Measurements from ENCODE around the gene RRP15. TPM values are rescaled to one million over a fixed set of nuclear protein-coding genes. Genes with fewer than 3 reads are reported as not detected.

The RRP15 gene
- total and polyA plus RNA-seq, 10 donors = 2.2 to 22.7 (median 10.6) TPM

GRCh38 chr1:218348628-218349071 is 63.6 kb downstream of the RRP15 start:
- Histone ChIP-seq H3K27ac (peak overlapping the region in 7 of 8 donors; percentile 11 to 81 (median 60)), H3K4me3 (peak overlapping the region in 5 of 8 donors; percentile 4 to 79 (median 13)), H3K4me1 (peaks cover 14 to 82% (median 59%) of the 10 kb centered on the region in 6 donors), H3K27me3 (replicated peaks in 1 of 7) (peaks cover 0 to 32% (median 6%) of the 10 kb centered on the region in 7 donors), H3K36me3 (no peaks in the 10 kb centered on the region), H3K9me3 (no peaks in the 10 kb centered on the region)
- DNase-seq = no peak
- 77 to 94% (median 81%) methylated on average over 3 of the region's 3 CpGs for WGBS, 5 donors
- intact Hi-C loops (cut with DNase I; ENCODE audit: low total_unique reads) = loop anchor here (10.0 kb wide), 1 partner anchor 176 kb away; no protein-coding TSS in a partner anchor
- TF ChIP-seq POLR2A (IDR thresholded peaks at IDR 0.05) = no peak
- TF ChIP-seq CTCF (IDR thresholded peaks at IDR 0.05 in 8 of 11, conservative IDR thresholded peaks at IDR 0.05 in 3 of 11) = no peak
- TF ChIP-seq POLR2AphosphoS5 (IDR thresholded peaks at IDR 0.05) = no peak

DNA sequence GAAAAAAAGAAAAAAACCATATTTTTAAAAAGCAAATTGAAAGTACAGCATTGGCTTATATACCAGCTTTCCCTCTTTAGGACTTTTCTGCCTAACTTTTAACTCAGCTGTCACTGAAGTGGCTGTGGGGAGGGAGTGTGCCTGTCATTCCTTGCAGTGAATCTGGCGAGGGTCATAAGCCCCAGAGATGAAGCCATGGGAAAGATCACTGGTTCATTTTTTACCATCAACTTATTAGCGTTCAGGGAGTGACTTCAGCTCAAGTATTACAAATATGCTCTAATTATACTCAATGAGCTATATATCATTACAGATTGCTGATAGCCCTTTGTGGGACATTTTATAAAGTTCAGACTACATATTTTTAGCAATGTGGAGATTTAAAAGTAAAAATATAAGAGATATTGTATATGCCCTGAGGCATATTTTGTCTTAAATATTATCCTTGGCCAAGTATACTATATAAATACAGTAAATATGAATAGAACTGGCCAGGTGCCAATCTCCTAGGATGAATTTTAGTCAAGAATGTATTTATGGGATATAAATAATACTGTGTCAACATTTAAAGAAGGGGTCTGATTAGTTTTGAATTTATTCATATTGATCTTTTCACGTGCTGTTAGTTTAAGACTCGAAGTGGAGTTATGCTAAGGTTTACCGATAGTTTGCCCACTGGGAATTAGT is 64.4 kb downstream of the RRP15 start:
- H3K4me1 ChIP-seq = peaks cover 14 to 79% (median 59%) of the 10 kb centered on the region in 6 donors
- H3K9me3 ChIP-seq = no peaks in the 10 kb centered on the region
- H3K27ac ChIP-seq = peak overlapping the region in 7 of 8 donors; percentile 30 to 81 (median 60)
- 71 to 80% (median 79%) methylated on average over 5 of the region's 5 CpGs for WGBS, 5 donors
- H3K27me3 ChIP-seq (replicated peaks in 1 of 7) = peaks cover 0 to 32% (median 3%) of the 10 kb centered on the region in 7 donors
- TF ChIP-seq POLR2A (IDR thresholded peaks at IDR 0.05) (no peak), POLR2AphosphoS5 (IDR thresholded peaks at IDR 0.05) (no peak), CTCF (IDR thresholded peaks at IDR 0.05 in 8 of 11, conservative IDR thresholded peaks at IDR 0.05 in 3 of 11) (no peak)
- DNase-seq = no peak
- no peaks in the 10 kb centered on the region for H3K36me3 ChIP-seq
- intact Hi-C loops (cut with DNase I; ENCODE audit: low total_unique reads) = loop anchor here (10.0 kb wide), 1 partner anchor 175 kb away; no protein-coding TSS in a partner anchor
- H3K4me3 ChIP-seq = peak overlapping the region in 2 of 8 donors; percentile 1 to 14

DNA sequence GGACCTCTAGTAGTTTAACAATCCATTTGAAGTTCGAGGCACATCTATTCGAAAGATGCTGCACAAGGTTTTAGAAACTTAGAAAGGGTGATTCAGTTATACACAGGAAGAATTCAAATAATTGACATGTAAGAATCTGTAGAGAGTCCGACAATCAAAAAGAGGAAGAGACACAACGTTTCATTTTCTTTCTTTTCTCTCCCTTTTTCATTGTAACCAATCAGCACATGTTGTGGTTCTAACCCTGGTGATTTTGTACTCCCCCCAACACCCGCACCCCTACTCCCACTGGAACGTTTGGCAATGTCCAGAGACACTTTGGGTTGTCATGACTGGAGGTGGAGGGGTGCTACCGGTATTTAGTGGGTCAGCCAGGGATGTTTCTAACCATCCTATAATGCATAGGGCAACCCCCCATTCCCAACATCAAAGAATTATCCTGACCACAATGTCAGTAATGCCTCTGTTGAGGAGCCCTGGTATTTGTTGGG is 65.0 kb downstream of the RRP15 start:
- intact Hi-C loops (cut with DNase I; ENCODE audit: low total_unique reads) = no loop called here
- Histone ChIP-seq H3K9me3 (no peaks in the 10 kb centered on the region), H3K4me3 (peak overlapping the region in 1 of 8 donors; percentile 14), H3K36me3 (no peaks in the 10 kb centered on the region), H3K27ac (peak overlapping the region in 6 of 8 donors; percentile 1 to 81 (median 72)), H3K27me3 (replicated peaks in 1 of 7) (peaks cover 0 to 27% (median 0%) of the 10 kb centered on the region in 7 donors), H3K4me1 (peaks cover 10 to 73% (median 54%) of the 10 kb centered on the region in 6 donors)
- WGBS, 5 donors = 37 to 49% (median 38%) methylated on average over 7 of the region's 7 CpGs
- TF ChIP-seq POLR2AphosphoS5 (IDR thresholded peaks at IDR 0.05) = no peak
- TF ChIP-seq CTCF (IDR thresholded peaks at IDR 0.05 in 8 of 11, conservative IDR thresholded peaks at IDR 0.05 in 3 of 11) = no peak
- no peak for TF ChIP-seq POLR2A (IDR thresholded peaks at IDR 0.05)
- DNase-seq = no peak

DNA sequence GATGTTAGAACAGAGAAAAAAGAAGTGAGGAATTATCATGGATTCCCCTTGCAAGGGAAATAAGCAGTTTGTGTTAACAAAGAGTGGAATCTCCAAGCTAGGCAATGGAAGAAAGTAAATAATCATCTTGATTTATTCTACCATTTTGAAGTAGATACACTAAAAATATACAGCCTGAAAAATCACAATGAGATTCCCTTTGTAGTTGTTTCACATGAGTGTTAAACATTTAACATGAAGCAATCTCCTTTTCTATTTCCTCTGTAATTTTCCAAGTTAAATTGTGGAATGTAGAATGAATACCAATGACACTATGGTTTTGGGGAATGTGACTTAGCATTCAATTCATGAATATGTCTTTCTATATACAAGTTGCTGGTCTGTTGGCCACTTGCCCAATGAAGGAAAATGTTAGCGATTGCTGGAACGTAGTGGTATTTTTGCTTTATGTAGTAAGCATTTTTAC is 65.7 kb downstream of the RRP15 start:
- Histone ChIP-seq H3K9me3 (no peaks in the 10 kb centered on the region), H3K27me3 (replicated peaks in 1 of 7) (peaks cover 0 to 19% (median 0%) of the 10 kb centered on the region in 7 donors), H3K27ac (peak overlapping the region; percentile 43 to 83 (median 74)), H3K4me1 (peaks cover 7 to 66% (median 46%) of the 10 kb centered on the region in 6 donors), H3K36me3 (no peaks in the 10 kb centered on the region), H3K4me3 (peak overlapping the region in 4 of 8 donors; percentile 14 to 57 (median 24))
- intact Hi-C loops (cut with DNase I; ENCODE audit: low total_unique reads) = no loop called here
- no peak for DNase-seq
- no peak for TF ChIP-seq CTCF (IDR thresholded peaks at IDR 0.05 in 8 of 11, conservative IDR thresholded peaks at IDR 0.05 in 3 of 11)
- TF ChIP-seq POLR2A (IDR thresholded peaks at IDR 0.05) = no peak
- TF ChIP-seq POLR2AphosphoS5 (IDR thresholded peaks at IDR 0.05) = no peak
- WGBS, 5 donors = 11 to 27% (median 20%) methylated on average over 2 of the region's 2 CpGs
